ENCODE results near the gene CLCA1.
A peak's percentile ranks its signal among the peaks of the same experiment; 100 is the strongest.

CLCA1 gene

GRCh38 chr1:86487131-86487810 lies 18.5 kb downstream of the CLCA1 start:
- no peak for TF ChIP-seq CTCF (conservative IDR thresholded peaks at IDR 0.05; ENCODE audit: control insufficient read depth, insufficient read depth, low read depth, low read length)
- peak; percentile 100 for DNase-seq (ENCODE audit: low read depth)
- H3K4me3 ChIP-seq (ENCODE audit: control insufficient read depth, low read depth, low read length) = no peak overlapping the region

GRCh38 chr1:86487811-86488141 lies 19.0 kb downstream of the CLCA1 start:
- no peak for TF ChIP-seq CTCF (conservative IDR thresholded peaks at IDR 0.05; ENCODE audit: control insufficient read depth, insufficient read depth, low read depth, low read length)
- DNase-seq (ENCODE audit: low read depth) = no peak
- H3K4me3 ChIP-seq (ENCODE audit: control insufficient read depth, low read depth, low read length) = no peak overlapping the region

GRCh38 chr1:86489242-86489878 lies 20.6 kb downstream of the CLCA1 start:
- TF ChIP-seq CTCF (conservative IDR thresholded peaks at IDR 0.05; ENCODE audit: control insufficient read depth, insufficient read depth, low read depth, low read length) = no peak
- no peak for DNase-seq (ENCODE audit: low read depth)
- no peak overlapping the region for H3K4me3 ChIP-seq (ENCODE audit: control insufficient read depth, low read depth, low read length)

- H3K4me3 ChIP-seq (ENCODE audit: control insufficient read depth, low read depth, low read length) = no peak overlapping the region
- TF ChIP-seq CTCF (conservative IDR thresholded peaks at IDR 0.05; ENCODE audit: control insufficient read depth, insufficient read depth, low read depth, low read length) = no peak
- no peak for DNase-seq (ENCODE audit: low read depth)
These were observed 22.6 kb downstream of the CLCA1 start for GRCh38 chr1:86491171-86491950.

GRCh38 chr1:86498281-86498680 lies 29.6 kb downstream of the CLCA1 start:
- TF ChIP-seq CTCF (conservative IDR thresholded peaks at IDR 0.05; ENCODE audit: control insufficient read depth, insufficient read depth, low read depth, low read length) = no peak

GRCh38 chr1:86499987-86500593 lies 31.4 kb downstream of the CLCA1 start:
- peak; percentile 51 for DNase-seq (ENCODE audit: low read depth)
- H3K4me3 ChIP-seq (ENCODE audit: control insufficient read depth, low read depth, low read length) = no peak overlapping the region
- peak; percentile 92 for TF ChIP-seq CTCF (conservative IDR thresholded peaks at IDR 0.05; ENCODE audit: control insufficient read depth, insufficient read depth, low read depth, low read length)

More at GRCh38 chr1:86498281-86498680, 29.6 kb downstream of the CLCA1 start:
- H3K4me3 ChIP-seq (ENCODE audit: control insufficient read depth, low read depth, low read length) = no peak overlapping the region
- no peak for DNase-seq (ENCODE audit: low read depth)
